ENCODE measurements around the gene CABLES1.

DNA sequence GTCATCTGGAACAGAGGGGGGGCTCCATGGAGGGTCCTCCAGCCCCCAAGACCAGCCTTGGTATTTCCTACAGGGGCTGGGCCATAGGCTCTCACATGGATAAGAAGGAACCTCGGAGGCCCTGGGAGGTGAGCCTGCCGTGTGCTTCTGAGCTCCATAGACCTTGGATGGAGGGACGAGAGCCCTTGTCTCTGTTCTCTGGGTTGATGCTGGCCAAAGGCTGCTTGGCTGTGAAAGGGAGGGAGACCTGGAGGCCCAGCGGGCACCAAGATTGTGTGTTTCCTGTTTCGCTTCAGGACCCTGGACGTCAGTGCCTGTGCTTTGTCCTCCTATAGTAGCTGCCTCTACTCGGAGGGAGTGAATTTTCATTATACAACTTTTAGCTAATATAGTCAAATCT, 20.8 kb downstream of the CABLES1 start:
- TF ChIP-seq, protein P1, sequence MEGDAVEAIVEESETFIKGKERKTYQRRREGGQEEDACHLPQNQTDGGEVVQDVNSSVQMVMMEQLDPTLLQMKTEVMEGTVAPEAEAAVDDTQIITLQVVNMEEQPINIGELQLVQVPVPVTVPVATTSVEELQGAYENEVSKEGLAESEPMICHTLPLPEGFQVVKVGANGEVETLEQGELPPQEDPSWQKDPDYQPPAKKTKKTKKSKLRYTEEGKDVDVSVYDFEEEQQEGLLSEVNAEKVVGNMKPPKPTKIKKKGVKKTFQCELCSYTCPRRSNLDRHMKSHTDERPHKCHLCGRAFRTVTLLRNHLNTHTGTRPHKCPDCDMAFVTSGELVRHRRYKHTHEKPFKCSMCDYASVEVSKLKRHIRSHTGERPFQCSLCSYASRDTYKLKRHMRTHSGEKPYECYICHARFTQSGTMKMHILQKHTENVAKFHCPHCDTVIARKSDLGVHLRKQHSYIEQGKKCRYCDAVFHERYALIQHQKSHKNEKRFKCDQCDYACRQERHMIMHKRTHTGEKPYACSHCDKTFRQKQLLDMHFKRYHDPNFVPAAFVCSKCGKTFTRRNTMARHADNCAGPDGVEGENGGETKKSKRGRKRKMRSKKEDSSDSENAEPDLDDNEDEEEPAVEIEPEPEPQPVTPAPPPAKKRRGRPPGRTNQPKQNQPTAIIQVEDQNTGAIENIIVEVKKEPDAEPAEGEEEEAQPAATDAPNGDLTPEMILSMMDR (conservative IDR thresholded peaks at IDR 0.05): no peak
- TF ChIP-seq EZH2 (IDR thresholded peaks at IDR 0.05; ENCODE audit: low read depth): no peak
